ENCODE measurements around the gene ZNF562.

DNA sequence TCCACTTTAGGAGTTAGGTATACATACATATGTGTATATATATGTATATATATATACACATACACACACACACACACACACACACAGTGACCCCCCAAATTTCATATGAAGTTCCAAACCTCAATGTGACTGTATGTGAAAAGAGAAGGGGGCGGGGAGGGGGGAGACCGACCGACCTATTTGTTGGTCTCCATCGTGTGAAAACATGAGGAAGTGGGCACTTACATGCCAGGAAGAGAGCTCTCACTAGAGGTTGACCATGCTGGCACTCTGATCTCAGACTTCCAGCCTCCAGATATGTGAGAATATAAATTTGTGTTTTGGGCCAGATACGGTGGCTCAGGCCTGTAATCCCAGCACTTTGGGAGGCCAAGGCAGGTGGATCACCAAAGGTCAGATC, 24.6 kb downstream of the ZNF562 start:
- TF ChIP-seq, protein P1, sequence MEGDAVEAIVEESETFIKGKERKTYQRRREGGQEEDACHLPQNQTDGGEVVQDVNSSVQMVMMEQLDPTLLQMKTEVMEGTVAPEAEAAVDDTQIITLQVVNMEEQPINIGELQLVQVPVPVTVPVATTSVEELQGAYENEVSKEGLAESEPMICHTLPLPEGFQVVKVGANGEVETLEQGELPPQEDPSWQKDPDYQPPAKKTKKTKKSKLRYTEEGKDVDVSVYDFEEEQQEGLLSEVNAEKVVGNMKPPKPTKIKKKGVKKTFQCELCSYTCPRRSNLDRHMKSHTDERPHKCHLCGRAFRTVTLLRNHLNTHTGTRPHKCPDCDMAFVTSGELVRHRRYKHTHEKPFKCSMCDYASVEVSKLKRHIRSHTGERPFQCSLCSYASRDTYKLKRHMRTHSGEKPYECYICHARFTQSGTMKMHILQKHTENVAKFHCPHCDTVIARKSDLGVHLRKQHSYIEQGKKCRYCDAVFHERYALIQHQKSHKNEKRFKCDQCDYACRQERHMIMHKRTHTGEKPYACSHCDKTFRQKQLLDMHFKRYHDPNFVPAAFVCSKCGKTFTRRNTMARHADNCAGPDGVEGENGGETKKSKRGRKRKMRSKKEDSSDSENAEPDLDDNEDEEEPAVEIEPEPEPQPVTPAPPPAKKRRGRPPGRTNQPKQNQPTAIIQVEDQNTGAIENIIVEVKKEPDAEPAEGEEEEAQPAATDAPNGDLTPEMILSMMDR (IDR thresholded peaks at IDR 0.05): no peak
- no peak for TF ChIP-seq EP300 (IDR thresholded peaks at IDR 0.05)
- no peak for TF ChIP-seq POLR2AphosphoS5 (IDR thresholded peaks at IDR 0.05)
- no peak for TF ChIP-seq POLR2A (IDR thresholded peaks at IDR 0.05)

All from stomach (tissue), 4 donors.